IMR-90 (cell line): ENCODE results near the gene ERBB4. TPM values are rescaled to one million over a fixed set of nuclear protein-coding genes. Genes with fewer than 3 reads are reported as not detected.

Source experiments
- ATAC-seq: fragments of 200-7000 bp; cut with Tn5 transposase; 2 replicates; pipeline ENCODE4 v1.9.1; 2020; ENCODE audit warnings: low read depth, mild to moderate bottlenecking, moderate library complexity
- BruUV-seq: library from RNA; stranded (reverse); fragments of 400-500 nt; replicated peaks from 2 replicates; lab custom pipeline; 2021; lab: Mats Ljungman, UMichigan
- CTCF ChIA-PET: fragments of 300-600 bp; formaldehyde crosslinking; extraction: SDS; loops from one replicate; lab custom pipeline; 2021; ENCODE audit warnings: antibody characterized with exemption; lab: Yijun Ruan, JAX
- POLR2A ChIA-PET: fragments of 300-600 bp; sonication (Branson Sonifier 250); formaldehyde crosslinking; loops from one replicate; lab custom pipeline; 2022; ENCODE audit warnings: antibody characterized with exemption; ENCODE audit not compliant: unreplicated experiment; lab: Charles Lee
- DNase-seq: peaks from one replicate; pipeline ENCODE4 v3.0.0; 2013
- H2AFZ ChIP-seq: replicated peaks from 2 replicates; pipeline ENCODE3; 2013; ENCODE audit warnings: low read length, mild to moderate bottlenecking; ENCODE audit not compliant: poor library complexity
- H2AK5ac ChIP-seq: 2 replicates; pipeline ENCODE4 v1.6.1; 2013; ENCODE audit warnings: low read depth, low read length, inconsistent platforms
- H2AK9ac ChIP-seq: replicated peaks from 2 replicates; pipeline ENCODE3; 2013; ENCODE audit warnings: mild to moderate bottlenecking, low read depth, low read length, moderate library complexity; ENCODE audit not compliant: poor library complexity
- H2BK120ac ChIP-seq: 2 replicates; pipeline ENCODE4 v1.6.1; 2013; ENCODE audit warnings: low read depth, low read length, inconsistent platforms
- H2BK15ac ChIP-seq: 3 replicates; pipeline ENCODE4 v1.6.1; 2013; ENCODE audit warnings: low read depth, low read length, inconsistent platforms
- H2BK20ac ChIP-seq: 2 replicates; pipeline ENCODE4 v1.6.1; 2013; ENCODE audit warnings: low read depth, mild to moderate bottlenecking, inconsistent platforms, low read length, moderate library complexity
- H2BK5ac ChIP-seq: 2 replicates; pipeline ENCODE4 v1.6.1; 2013; ENCODE audit warnings: mild to moderate bottlenecking, low read depth, low read length, inconsistent platforms; ENCODE audit not compliant: poor library complexity, severe bottlenecking
- H3K14ac ChIP-seq: replicated peaks from 2 replicates; pipeline ENCODE4 v1.6.1; 2013; ENCODE audit warnings: low read depth, low read length, inconsistent platforms
- H3K18ac ChIP-seq: 2 replicates; pipeline ENCODE4 v1.6.1; 2013; ENCODE audit warnings: low read depth, low read length, control low read depth
- H3K23ac ChIP-seq: 2 replicates; pipeline ENCODE4 v1.6.1; 2013; ENCODE audit warnings: low read depth, low read length, inconsistent platforms
- H3K27ac ChIP-seq: 2 replicates; pipeline ENCODE4 v1.5.1; 2013; ENCODE audit warnings: mild to moderate bottlenecking, control low read depth, low read length; ENCODE audit not compliant: insufficient read depth
- H3K27me3 ChIP-seq: 2 replicates; pipeline ENCODE4 v1.6.1; 2013; ENCODE audit warnings: low read length; ENCODE audit not compliant: control insufficient read depth, insufficient read depth
- H3K36me3 ChIP-seq: 2 replicates; pipeline ENCODE4 v1.6.1; 2013; ENCODE audit warnings: low read length, mixed read lengths; ENCODE audit not compliant: control insufficient read depth, insufficient read depth
- H3K4ac ChIP-seq: 2 replicates; pipeline ENCODE4 v1.6.1; 2013; ENCODE audit warnings: low read depth, low read length, inconsistent platforms
- H3K4me1 ChIP-seq: 2 replicates; pipeline ENCODE4 v1.6.1; 2013; ENCODE audit warnings: low read length, mixed read lengths; ENCODE audit not compliant: control insufficient read depth, insufficient read depth
- H3K4me2 ChIP-seq: 2 replicates; pipeline ENCODE4 v1.6.1; 2013; ENCODE audit warnings: low read depth, mild to moderate bottlenecking, control low read depth, low read length, moderate library complexity
- H3K4me3 ChIP-seq: 2 replicates; pipeline ENCODE4 v1.5.1; 2013; ENCODE audit warnings: low read depth, mild to moderate bottlenecking, control low read depth, low read length, moderate library complexity; ENCODE audit not compliant: insufficient read depth
- H3K56ac ChIP-seq: 2 replicates; pipeline ENCODE4 v1.6.1; 2013; ENCODE audit warnings: low read length, inconsistent platforms; ENCODE audit not compliant: insufficient read depth; ENCODE audit errors: extremely low read depth
- H3K79me1 ChIP-seq, 2 experiments: 2 replicates each; pipeline ENCODE4 v1.6.1; 2013; ENCODE audit warnings: low read length in 2 of 2, inconsistent platforms in 1 of 2, low read depth in 1 of 2
- H3K9ac ChIP-seq: 2 replicates; pipeline ENCODE4 v1.6.1; 2013; ENCODE audit warnings: low read depth, low read length, control low read depth
- H3K9me1 ChIP-seq: 2 replicates; pipeline ENCODE4 v1.6.1; 2013; ENCODE audit warnings: low read length, inconsistent platforms; ENCODE audit not compliant: insufficient read depth
- H3K9me3 ChIP-seq: 2 replicates; pipeline ENCODE4 v1.6.1; 2013; ENCODE audit warnings: low read length; ENCODE audit not compliant: control insufficient read depth, insufficient read depth
- H4K20me1 ChIP-seq: 2 replicates; pipeline ENCODE4 v1.6.1; 2013; ENCODE audit warnings: low read length, inconsistent platforms; ENCODE audit not compliant: insufficient read depth
- H4K5ac ChIP-seq: 2 replicates; pipeline ENCODE4 v1.6.1; 2013; ENCODE audit warnings: mild to moderate bottlenecking, low read depth, low read length, control low read depth
- H4K8ac ChIP-seq, 2 experiments: 2 replicates each; pipeline ENCODE4 v1.6.1; 2013; ENCODE audit warnings: low read depth in 2 of 2, low read length in 2 of 2, control low read depth in 1 of 2, inconsistent platforms in 1 of 2
- H4K91ac ChIP-seq: 2 replicates; pipeline ENCODE4 v1.6.1; 2013; ENCODE audit warnings: low read depth, low read length, inconsistent platforms; ENCODE audit not compliant: insufficient read depth
- CEBPB ChIP-seq: IDR thresholded peaks from 2 replicates; pipeline ENCODE4 v1.6.1; 2012; ENCODE audit warnings: low read depth, low read length, improper control_type of control experiment
- CHD1 ChIP-seq: IDR thresholded peaks from 2 replicates; pipeline ENCODE4 v1.6.1; 2012; ENCODE audit warnings: low read depth, low read length, improper control_type of control experiment
- FOS ChIP-seq: fragments of 150-350 bp; IDR thresholded peaks from 2 replicates; pipeline ENCODE4 v1.6.1; 2016; ENCODE audit warnings: low read depth, low read length
- MAZ ChIP-seq: IDR thresholded peaks from 2 replicates; pipeline ENCODE4 v1.6.1; 2012; ENCODE audit warnings: low read depth, mild to moderate bottlenecking, low read length, improper control_type of control experiment, moderate library complexity, borderline replicate concordance
- MXI1 ChIP-seq: IDR thresholded peaks from 2 replicates; pipeline ENCODE4 v1.6.1; 2012; ENCODE audit warnings: low read depth, mild to moderate bottlenecking, low read length, moderate library complexity, borderline replicate concordance
- NFE2L2 ChIP-seq: fragments of 150-350 bp; IDR thresholded peaks from 2 replicates; pipeline ENCODE4 v1.6.1; 2016; ENCODE audit warnings: low read depth, mild to moderate bottlenecking, low read length
- POLR2A ChIP-seq: IDR thresholded peaks from 2 replicates; pipeline ENCODE4 v1.6.1; 2012; ENCODE audit warnings: mild to moderate bottlenecking, low read depth, low read length
- RAD21 ChIP-seq: IDR thresholded peaks from 2 replicates; pipeline ENCODE4 v1.6.1; 2012; ENCODE audit warnings: low read length, improper control_type of control experiment
- RCOR1 ChIP-seq: IDR thresholded peaks from 2 replicates; pipeline ENCODE4 v1.6.1; 2012; ENCODE audit warnings: mild to moderate bottlenecking, low read length, improper control_type of control experiment; ENCODE audit not compliant: insufficient replicate concordance
- RFX5 ChIP-seq: IDR thresholded peaks from 2 replicates; pipeline ENCODE4 v1.8.0; 2012; ENCODE audit warnings: low read depth, mild to moderate bottlenecking, low read length, moderate library complexity
- SMC3 ChIP-seq: fragments of 150-350 bp; IDR thresholded peaks from 2 replicates; pipeline ENCODE4 v1.6.1; 2016; ENCODE audit warnings: low read depth, mild to moderate bottlenecking, antibody characterized with exemption, low read length, moderate library complexity
- WGBS, 2 experiments: methylation state at CpG; one replicate each; pipeline versions ENCODE4 v1.1.5 to v1.1.7; 2013; ENCODE audit warnings: missing lambda C conversion rate in 2 of 2; ENCODE audit not compliant: insufficient read length in 1 of 2; ENCODE audit errors: extremely low coverage in 2 of 2; 5-methylcytosine and 5-hydroxymethylcytosine counted together
- dilution Hi-C: fragments of 300-500 bp; cut with HindIII; formaldehyde crosslinking; loops from one replicate; pipeline ENCODE4 v1.14.3; 2018; ENCODE audit warnings: low sequenced_read_pairs; ENCODE audit not compliant: unreplicated experiment
- in situ Hi-C: fragments of 300-500 bp; cut with MboI; formaldehyde crosslinking; loops from 3 replicates; pipeline ENCODE4 v1.14.3; 2019; ENCODE audit warnings: low sequenced_read_pairs, inconsistent platforms, mixed read lengths
- intact Hi-C: fragments of 100-400 bp; cut with micrococcal nuclease; formaldehyde crosslinking; loops from 2 replicates; pipeline ENCODE4 v1.10.0; 2022
- polyA plus RNA-seq, 3 experiments: library from polyadenylated mRNA; depleted of rRNA; stranded (reverse); fragments of >200 nt; gene quantifications; 2 replicates each; pipeline ENCODE4 v1.2.3, GENCODE V29; 2012; ENCODE audit warnings: low replicate concordance in 1 of 3
- total RNA-seq: library from RNA; depleted of rRNA; stranded (reverse); fragments of >200 nt; gene quantifications from 2 replicates; pipeline ENCODE4 v1.2.3, GENCODE V29; 2012
- TF ChIP-seq, protein P1 (sequence below): fragments of 150-350 bp; IDR thresholded peaks from 2 replicates; pipeline ENCODE4 v1.6.1; 2017; ENCODE audit warnings: mild to moderate bottlenecking, antibody characterized with exemption, low read length, low read depth
- TF ChIP-seq, protein P2 (sequence below): conservative IDR thresholded peaks from 2 replicates; pipeline ENCODE4 v1.5.1; 2012; ENCODE audit warnings: mild to moderate bottlenecking, low read depth, low read length, improper control_type of control experiment

ERBB4 gene
- total and polyA plus RNA-seq, 2 of the 4 experiments (the other 2 are of a cell fraction): not detected

DNA sequence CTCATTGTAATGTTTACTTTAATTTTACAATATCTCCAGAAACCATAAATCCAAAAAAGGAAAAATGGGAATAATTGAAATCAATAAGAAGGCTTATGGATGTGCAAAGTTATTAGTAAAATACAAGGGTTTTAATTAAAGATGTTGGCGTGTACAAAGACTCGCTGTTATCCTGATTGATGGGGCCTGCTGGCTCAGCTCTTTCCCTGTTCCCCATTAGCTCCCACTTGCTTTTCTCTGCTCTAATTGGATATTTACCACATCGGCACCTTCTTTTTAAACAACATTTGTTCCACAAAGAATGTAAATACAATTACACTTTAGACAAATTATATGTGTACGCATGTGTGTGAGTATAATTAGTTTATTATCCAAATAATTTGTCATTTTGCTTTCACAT lies 796.6 kb downstream of the ERBB4 start:
- Histone ChIP-seq H3K36me3 (no peaks in the 10 kb centered on the region), H3K14ac (no peak overlapping the region), H4K20me1 (no peaks in the 10 kb centered on the region), H3K4me1 (no peaks in the 10 kb centered on the region), H3K27ac (no peak overlapping the region), H2AFZ (no peak overlapping the region), H3K27me3 (no peaks in the 10 kb centered on the region), H3K4me3 (no peak overlapping the region), H2BK15ac (no peak overlapping the region), H2AK5ac (no peak overlapping the region), H2BK20ac (no peak overlapping the region), H3K56ac (no peak overlapping the region), H3K9me1 (no peaks in the 10 kb centered on the region), H3K9ac (no peak overlapping the region), H3K18ac (no peak overlapping the region), H4K91ac (no peak overlapping the region), H3K79me1 (no peaks in the 10 kb centered on the region), H4K8ac (no peak overlapping the region), H3K23ac (no peak overlapping the region), H3K4me2 (no peak overlapping the region), H2BK5ac (no peak overlapping the region), H2AK9ac (no peak overlapping the region), H2BK120ac (no peak overlapping the region), H3K9me3 (no peaks in the 10 kb centered on the region), H4K5ac (no peak overlapping the region), H3K4ac (no peak overlapping the region)
- ChIA-PET POLR2A (no interaction called here), CTCF (no interaction called here)
- dilution Hi-C loops (no loop called here), in situ Hi-C loops (no loop called here), intact Hi-C loops (loop anchor here (10.0 kb wide), 1 partner anchor 403 kb away; no protein-coding TSS in a partner anchor)
- no peak for ATAC-seq
- WGBS, 2 experiments: no CpG with 5 or more reads among the region's 4 CpGs
- BruUV-seq: no TSS peak
- no peak for DNase-seq
- TF ChIP-seq FOS: no peak
- TF ChIP-seq, protein P1, sequence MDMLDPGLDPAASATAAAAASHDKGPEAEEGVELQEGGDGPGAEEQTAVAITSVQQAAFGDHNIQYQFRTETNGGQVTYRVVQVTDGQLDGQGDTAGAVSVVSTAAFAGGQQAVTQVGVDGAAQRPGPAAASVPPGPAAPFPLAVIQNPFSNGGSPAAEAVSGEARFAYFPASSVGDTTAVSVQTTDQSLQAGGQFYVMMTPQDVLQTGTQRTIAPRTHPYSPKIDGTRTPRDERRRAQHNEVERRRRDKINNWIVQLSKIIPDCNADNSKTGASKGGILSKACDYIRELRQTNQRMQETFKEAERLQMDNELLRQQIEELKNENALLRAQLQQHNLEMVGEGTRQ: no peak
- TF ChIP-seq CHD1: no peak
- no peak for TF ChIP-seq MAZ
- TF ChIP-seq RCOR1: no peak
- TF ChIP-seq MXI1: no peak
- TF ChIP-seq, protein P2, sequence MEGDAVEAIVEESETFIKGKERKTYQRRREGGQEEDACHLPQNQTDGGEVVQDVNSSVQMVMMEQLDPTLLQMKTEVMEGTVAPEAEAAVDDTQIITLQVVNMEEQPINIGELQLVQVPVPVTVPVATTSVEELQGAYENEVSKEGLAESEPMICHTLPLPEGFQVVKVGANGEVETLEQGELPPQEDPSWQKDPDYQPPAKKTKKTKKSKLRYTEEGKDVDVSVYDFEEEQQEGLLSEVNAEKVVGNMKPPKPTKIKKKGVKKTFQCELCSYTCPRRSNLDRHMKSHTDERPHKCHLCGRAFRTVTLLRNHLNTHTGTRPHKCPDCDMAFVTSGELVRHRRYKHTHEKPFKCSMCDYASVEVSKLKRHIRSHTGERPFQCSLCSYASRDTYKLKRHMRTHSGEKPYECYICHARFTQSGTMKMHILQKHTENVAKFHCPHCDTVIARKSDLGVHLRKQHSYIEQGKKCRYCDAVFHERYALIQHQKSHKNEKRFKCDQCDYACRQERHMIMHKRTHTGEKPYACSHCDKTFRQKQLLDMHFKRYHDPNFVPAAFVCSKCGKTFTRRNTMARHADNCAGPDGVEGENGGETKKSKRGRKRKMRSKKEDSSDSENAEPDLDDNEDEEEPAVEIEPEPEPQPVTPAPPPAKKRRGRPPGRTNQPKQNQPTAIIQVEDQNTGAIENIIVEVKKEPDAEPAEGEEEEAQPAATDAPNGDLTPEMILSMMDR: no peak
- no peak for TF ChIP-seq POLR2A
- TF ChIP-seq SMC3: no peak
- TF ChIP-seq RFX5: no peak
- TF ChIP-seq RAD21: no peak
- no peak for TF ChIP-seq CEBPB
- TF ChIP-seq NFE2L2: no peak
